LNCAP (cell line): ENCODE results near the gene SLC34A3.

Source experiments
- TF ChIP-seq, protein P1 (sequence below): fragments of 450-650 bp; IDR thresholded peaks from 2 replicates; pipeline ENCODE4 v1.5.1; 2017; ENCODE audit warnings: mild to moderate bottlenecking

Gene SLC34A3

GRCh38 chr9:137243626-137244485, 13.2 kb downstream of the SLC34A3 start:
- TF ChIP-seq, protein P1, sequence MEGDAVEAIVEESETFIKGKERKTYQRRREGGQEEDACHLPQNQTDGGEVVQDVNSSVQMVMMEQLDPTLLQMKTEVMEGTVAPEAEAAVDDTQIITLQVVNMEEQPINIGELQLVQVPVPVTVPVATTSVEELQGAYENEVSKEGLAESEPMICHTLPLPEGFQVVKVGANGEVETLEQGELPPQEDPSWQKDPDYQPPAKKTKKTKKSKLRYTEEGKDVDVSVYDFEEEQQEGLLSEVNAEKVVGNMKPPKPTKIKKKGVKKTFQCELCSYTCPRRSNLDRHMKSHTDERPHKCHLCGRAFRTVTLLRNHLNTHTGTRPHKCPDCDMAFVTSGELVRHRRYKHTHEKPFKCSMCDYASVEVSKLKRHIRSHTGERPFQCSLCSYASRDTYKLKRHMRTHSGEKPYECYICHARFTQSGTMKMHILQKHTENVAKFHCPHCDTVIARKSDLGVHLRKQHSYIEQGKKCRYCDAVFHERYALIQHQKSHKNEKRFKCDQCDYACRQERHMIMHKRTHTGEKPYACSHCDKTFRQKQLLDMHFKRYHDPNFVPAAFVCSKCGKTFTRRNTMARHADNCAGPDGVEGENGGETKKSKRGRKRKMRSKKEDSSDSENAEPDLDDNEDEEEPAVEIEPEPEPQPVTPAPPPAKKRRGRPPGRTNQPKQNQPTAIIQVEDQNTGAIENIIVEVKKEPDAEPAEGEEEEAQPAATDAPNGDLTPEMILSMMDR = no peak

DNA sequence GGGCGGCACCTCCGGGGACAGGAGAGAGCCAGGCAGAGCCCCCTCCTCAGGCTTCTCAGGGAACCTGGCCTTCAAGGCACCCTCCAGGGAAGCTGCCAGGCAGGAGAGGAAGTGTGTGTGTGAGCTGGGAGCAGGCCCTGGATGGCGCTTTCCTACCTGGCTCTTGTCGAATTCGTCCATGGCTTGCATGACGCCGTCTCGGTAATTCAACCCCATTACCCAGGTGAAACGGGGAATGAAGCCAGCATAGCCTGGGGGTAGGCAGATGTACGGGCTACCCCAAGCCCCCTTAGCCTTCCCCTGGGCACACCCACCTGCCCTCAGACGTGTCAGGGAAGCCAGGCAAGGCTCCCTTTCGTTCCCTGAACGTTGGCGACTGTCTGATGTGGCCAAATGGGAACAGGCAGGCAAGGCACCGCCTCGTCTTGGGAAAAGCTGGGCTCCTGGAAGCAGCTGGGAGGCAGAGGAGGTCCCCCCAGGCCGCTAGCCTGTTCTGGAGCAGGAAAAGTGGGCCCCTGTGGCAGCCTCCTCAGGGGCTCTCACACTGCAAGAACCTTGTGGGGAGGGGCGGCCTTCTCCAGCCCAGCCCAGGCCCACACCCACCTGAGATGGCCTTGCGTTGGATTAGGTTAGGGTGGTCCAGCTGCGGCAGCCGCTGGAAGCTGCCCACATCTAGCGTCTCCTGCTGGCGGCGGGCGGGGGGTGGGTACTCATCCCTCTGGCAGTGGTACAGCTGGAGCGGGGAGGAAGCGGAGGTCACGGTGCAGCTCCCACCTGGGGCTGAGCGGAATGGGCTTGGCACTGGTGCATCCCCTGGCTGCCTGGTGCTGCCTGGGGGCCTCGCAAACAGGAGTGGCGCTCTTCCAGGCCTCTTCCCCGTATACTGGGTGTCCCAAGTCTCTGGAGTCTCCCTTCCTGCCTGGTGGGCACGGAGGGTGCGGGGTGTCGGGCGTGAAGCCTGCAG, 14.1 kb downstream of the SLC34A3 start:
- TF ChIP-seq, protein P1 = no peak

- TF ChIP-seq, protein P1 = no peak
Observed at GRCh38 chr9:137245450-137246421, 15.0 kb downstream of the SLC34A3 start.

DNA sequence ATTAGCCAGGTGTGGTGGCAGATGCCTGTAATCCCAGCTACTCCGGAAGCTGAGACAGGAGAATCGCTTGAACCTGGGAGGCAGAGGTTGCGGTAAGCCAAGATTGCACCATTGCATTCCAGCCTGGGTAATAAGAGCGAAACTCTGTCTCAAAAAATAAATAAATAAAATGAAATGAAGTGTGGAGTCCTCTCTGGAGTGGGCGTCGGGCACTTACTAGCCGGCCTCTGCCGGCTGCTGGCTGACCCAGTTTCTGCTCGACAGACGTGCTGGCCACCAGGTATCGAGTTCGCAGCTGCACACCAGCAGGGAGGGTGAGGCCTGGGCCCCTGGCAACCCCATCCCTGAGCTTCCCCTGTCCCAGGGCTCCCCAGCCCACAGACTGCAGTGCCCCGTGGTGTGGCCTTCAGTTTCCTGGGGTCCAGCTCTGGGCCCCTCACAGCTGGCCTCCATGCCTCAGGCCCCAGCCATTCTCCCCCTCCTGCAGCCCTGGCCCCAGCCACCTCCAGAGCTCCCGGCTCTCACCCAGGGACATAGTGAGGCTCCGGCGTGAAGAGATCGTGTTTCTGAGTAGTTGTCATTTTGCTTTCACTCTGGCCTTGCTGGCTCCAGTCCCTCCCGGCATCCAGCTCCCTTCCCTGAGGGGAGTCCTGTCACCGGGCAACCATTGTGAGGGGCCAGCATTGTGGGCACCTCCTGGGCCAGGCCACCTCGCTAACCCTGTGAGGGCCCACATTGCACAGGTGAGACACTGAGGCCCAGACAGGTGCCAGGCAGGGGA, 16.6 kb downstream of the SLC34A3 start:
- TF ChIP-seq, protein P1 = no peak

DNA sequence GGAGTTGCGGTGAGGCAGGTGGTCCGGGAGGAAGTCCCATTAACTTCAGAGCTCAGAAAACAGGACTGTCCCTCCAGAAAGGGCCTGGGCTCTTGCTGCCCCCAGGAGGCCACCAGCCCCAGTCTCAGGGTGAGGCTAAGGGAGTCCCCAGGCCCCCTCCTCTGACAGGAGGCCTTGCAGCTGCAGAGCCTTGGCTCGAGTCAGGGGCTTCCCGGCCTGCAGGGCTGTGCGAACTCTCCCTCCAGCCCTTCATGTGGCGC, 17.1 kb downstream of the SLC34A3 start:
- TF ChIP-seq, protein P1 = no peak

DNA sequence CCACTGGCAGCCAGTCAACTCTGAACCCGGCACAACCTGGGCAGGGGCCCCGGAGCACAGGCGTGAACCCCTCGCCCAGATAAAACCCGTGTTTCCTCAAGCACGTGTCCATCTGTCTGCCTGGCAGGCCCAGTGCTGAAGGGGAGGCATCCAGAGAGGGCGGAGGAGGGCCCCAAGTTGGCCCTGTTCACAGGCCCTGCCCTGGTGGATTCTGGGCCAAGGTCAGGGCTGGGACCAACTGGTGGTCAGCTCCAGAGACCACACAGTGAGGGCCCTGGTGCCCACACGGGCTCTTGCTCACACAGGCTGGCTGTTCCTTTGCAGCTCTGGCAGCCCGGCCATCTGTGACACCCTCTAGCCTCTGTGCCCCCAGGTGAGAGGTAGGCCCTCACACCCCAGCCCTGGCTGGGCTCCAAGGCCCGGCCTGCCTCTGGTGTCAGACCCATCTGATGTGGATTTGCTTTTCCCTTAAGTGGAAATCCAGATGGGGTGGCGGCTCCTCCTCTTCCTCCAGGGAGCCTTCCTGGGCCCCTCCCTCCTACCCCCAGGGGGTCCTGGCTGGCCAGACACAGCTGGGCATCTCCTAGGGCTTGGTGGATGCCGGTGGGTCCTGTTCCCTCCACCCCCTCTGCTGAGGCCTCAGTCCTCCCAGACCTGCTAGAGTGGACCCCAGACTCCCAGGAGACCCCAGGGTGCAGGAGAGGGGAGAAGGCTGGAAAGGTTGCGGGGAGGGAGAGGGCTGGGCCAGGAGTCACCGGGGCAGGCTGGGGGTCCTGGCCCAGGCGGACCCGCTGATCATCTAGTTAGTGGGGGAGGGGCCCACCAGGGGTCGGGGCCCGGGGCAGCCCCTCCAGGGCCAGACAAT, 19.9 kb downstream of the SLC34A3 start:
- TF ChIP-seq, protein P1 = no peak
